ENCODE measurements around the gene STX19. TPM values are rescaled to one million over a fixed set of nuclear protein-coding genes. Genes with fewer than 3 reads are reported as not detected.

The STX19 gene
- total RNA-seq, 1 experiment from 2014 or later, result not detected

DNA sequence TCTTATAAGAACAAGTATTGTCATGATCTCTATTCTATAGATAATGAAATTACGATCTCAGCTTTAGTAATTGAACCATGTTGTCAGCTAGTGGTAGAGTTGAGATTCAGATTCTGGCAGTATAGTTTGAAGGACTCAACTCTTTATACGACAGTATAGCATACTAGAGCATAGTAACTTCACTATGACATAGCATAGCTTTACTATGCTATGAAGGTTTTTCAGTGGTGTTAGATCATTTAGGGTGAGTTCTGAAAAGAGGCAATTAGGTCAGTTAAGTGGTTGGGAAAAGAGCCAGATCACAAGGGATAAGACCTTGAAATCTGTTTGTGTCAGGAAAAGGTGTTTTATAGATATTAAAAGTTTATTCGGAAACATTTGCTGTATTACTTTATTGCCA is 8.1 kb downstream of the STX19 start:
- no peak for DNase-seq
- Mint-ChIP-seq H3K4me3 (no peak overlapping the region), H3K4me1 (no peaks in the 10 kb centered on the region), H3K27ac (no peak overlapping the region), H3K27me3 (ENCODE audit: low read depth) (no peaks in the 10 kb centered on the region), H3K9me3 (no peaks in the 10 kb centered on the region; a peak in 1 of 5 replicates), H3K36me3 (ENCODE audit: insufficient read depth in 1 of 3, low read depth in 3 of 3) (no peaks in the 10 kb centered on the region)
- no peaks in the 10 kb centered on the region for H3K9me3 ChIP-seq (ENCODE audit: control insufficient read depth, low read depth, low read length)
- H3K4me1 ChIP-seq (ENCODE audit: insufficient read depth, low read length), result no peaks in the 10 kb centered on the region
- no peak overlapping the region for H3K23ac ChIP-seq (ENCODE audit: insufficient read length, low read depth, low read length)
- H3K18ac ChIP-seq (ENCODE audit: insufficient read length, low read depth, low read length), result no peak overlapping the region
- no peak overlapping the region for H3K56ac ChIP-seq (ENCODE audit: insufficient read length, low read depth, low read length)
- H3K79me1 ChIP-seq (ENCODE audit: insufficient read depth, low read depth, low read length, poor library complexity, severe bottlenecking), result no peaks in the 10 kb centered on the region
- H3T11ph ChIP-seq (ENCODE audit: low read length), result no peak overlapping the region
- H3K4me2 ChIP-seq (ENCODE audit: insufficient read depth, insufficient read length, low read length), result no peak overlapping the region
- no peak overlapping the region for H3K14ac ChIP-seq (ENCODE audit: insufficient read depth, low read length)
- H2BK20ac ChIP-seq (ENCODE audit: low read depth, low read length, poor library complexity, severe bottlenecking), result no peak overlapping the region
- H3K23me2 ChIP-seq (ENCODE audit: insufficient read length, low read depth, low read length, poor library complexity, severe bottlenecking), result no peaks in the 10 kb centered on the region
- H2AK5ac ChIP-seq (ENCODE audit: insufficient read length, low read length), result no peak overlapping the region
- H3K4ac ChIP-seq (ENCODE audit: low read depth, low read length), result no peak overlapping the region
- WGBS (ENCODE audit: extremely low coverage, insufficient read length, low lambda C conversion rate), result no CpG with 5 or more reads among the region's 3 CpGs
- H4K8ac ChIP-seq (replicated peaks; ENCODE audit: insufficient read length, low read depth, low read length), result no peak overlapping the region
- no peak overlapping the region for H2BK12ac ChIP-seq (ENCODE audit: insufficient read length, low read depth, low read length)
- no peak overlapping the region for H3K27ac ChIP-seq (ENCODE audit: insufficient read length, low read depth, low read length)
- H3K9ac ChIP-seq (ENCODE audit: extremely low read depth, insufficient read length, low read length), result no peak overlapping the region
- no peaks in the 10 kb centered on the region for H4K20me1 ChIP-seq (ENCODE audit: control insufficient read depth, insufficient read depth, insufficient read length)
- no peaks in the 10 kb centered on the region for H3K79me2 ChIP-seq (ENCODE audit: insufficient read depth, low read length)
- no peak overlapping the region for H2BK5ac ChIP-seq (ENCODE audit: insufficient read length, low read length)
- H4K5ac ChIP-seq (ENCODE audit: insufficient read length, low read depth, low read length), result no peak overlapping the region
- H2AFZ ChIP-seq (ENCODE audit: low read length), result no peak overlapping the region
- TF ChIP-seq, protein P1, sequence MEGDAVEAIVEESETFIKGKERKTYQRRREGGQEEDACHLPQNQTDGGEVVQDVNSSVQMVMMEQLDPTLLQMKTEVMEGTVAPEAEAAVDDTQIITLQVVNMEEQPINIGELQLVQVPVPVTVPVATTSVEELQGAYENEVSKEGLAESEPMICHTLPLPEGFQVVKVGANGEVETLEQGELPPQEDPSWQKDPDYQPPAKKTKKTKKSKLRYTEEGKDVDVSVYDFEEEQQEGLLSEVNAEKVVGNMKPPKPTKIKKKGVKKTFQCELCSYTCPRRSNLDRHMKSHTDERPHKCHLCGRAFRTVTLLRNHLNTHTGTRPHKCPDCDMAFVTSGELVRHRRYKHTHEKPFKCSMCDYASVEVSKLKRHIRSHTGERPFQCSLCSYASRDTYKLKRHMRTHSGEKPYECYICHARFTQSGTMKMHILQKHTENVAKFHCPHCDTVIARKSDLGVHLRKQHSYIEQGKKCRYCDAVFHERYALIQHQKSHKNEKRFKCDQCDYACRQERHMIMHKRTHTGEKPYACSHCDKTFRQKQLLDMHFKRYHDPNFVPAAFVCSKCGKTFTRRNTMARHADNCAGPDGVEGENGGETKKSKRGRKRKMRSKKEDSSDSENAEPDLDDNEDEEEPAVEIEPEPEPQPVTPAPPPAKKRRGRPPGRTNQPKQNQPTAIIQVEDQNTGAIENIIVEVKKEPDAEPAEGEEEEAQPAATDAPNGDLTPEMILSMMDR (conservative IDR thresholded peaks at IDR 0.05), result no peak
- H4K91ac ChIP-seq (ENCODE audit: insufficient read length, low read depth, low read length), result no peak overlapping the region
- no peaks in the 10 kb centered on the region for H3K27me3 ChIP-seq (ENCODE audit: insufficient read depth, low read length)
- H2BK120ac ChIP-seq (ENCODE audit: low read depth, low read length, poor library complexity, severe bottlenecking), result no peak overlapping the region
- no peak overlapping the region for H2BK15ac ChIP-seq (ENCODE audit: low read depth, low read length)
